Duodenal mucosa (tissue), 2 donors: ENCODE data around the gene LYAR.

Experiments
- H3K27ac ChIP-seq: one replicate; pipeline ENCODE4 v1.7.0; 2013; ENCODE audit warnings: low read depth, low read length
- H3K27me3 ChIP-seq, 2 donors: one replicate each; pipeline ENCODE4 v1.7.0; 2013; ENCODE audit warnings: low read length in 2 of 2, control low read depth in 1 of 2; ENCODE audit not compliant: insufficient read depth in 2 of 2, control insufficient read depth in 1 of 2
- H3K36me3 ChIP-seq, 2 donors: one replicate each; pipeline ENCODE4 v1.7.0; 2013; ENCODE audit warnings: low read length in 2 of 2, control low read depth in 1 of 2; ENCODE audit not compliant: insufficient read depth in 2 of 2, control insufficient read depth in 1 of 2
- H3K4me1 ChIP-seq, 2 donors: one replicate each; pipeline ENCODE4 v1.7.0; 2013; ENCODE audit warnings: low read length in 2 of 2, control low read depth in 1 of 2; ENCODE audit not compliant: insufficient read depth in 2 of 2, control insufficient read depth in 1 of 2
- H3K4me3 ChIP-seq, 2 donors: one replicate each; pipeline ENCODE4 v1.7.0; 2013; ENCODE audit warnings: low read length in 2 of 2, low read depth in 1 of 2
- H3K9ac ChIP-seq, 2 donors: one replicate each; pipeline ENCODE4 v1.7.0; 2013; ENCODE audit warnings: low read length in 2 of 2, low read depth in 1 of 2
- H3K9me3 ChIP-seq, 2 donors: one replicate each; pipeline ENCODE4 v1.7.0; 2013; ENCODE audit warnings: low read length in 2 of 2, control low read depth in 1 of 2; ENCODE audit not compliant: control insufficient read depth in 1 of 2

Gene LYAR

GRCh38 chr4:4289597-4289940 lies 385 bp downstream of the LYAR start:
- no peaks in the 10 kb centered on the region for H3K27me3 ChIP-seq
- peak overlapping the region; percentile 43 for H3K27ac ChIP-seq
- no peaks in the 10 kb centered on the region for H3K9me3 ChIP-seq
- H3K4me1 ChIP-seq, result peaks cover 28% of the 10 kb centered on the region in 2 donors
- peak overlapping the region; percentile 90 to 95 for H3K4me3 ChIP-seq
- H3K36me3 ChIP-seq, result peaks cover 0 to 20% of the 10 kb centered on the region in 2 donors
- H3K9ac ChIP-seq, result peak overlapping the region; percentile 81 to 82

- no peaks in the 10 kb centered on the region for H3K27me3 ChIP-seq
- no peak overlapping the region for H3K27ac ChIP-seq
- peak overlapping the region; percentile 90 to 95 for H3K4me3 ChIP-seq
- no peaks in the 10 kb centered on the region for H3K9me3 ChIP-seq
- H3K9ac ChIP-seq, result peak overlapping the region; percentile 81 to 82
- H3K36me3 ChIP-seq, result peaks cover 0 to 23% of the 10 kb centered on the region in 2 donors
- H3K4me1 ChIP-seq, result peaks cover 28 to 30% of the 10 kb centered on the region in 2 donors
These were observed 899 bp downstream of the LYAR start for GRCh38 chr4:4289055-4289454.

GRCh38 chr4:4288098-4288497 lies 1.9 kb downstream of the LYAR start:
- Histone ChIP-seq H3K4me3 (no peak overlapping the region), H3K9me3 (no peaks in the 10 kb centered on the region), H3K36me3 (peaks cover 0 to 23% of the 10 kb centered on the region in 2 donors), H3K27ac (no peak overlapping the region), H3K4me1 (peaks cover 28 to 30% of the 10 kb centered on the region in 2 donors), H3K9ac (no peak overlapping the region), H3K27me3 (no peaks in the 10 kb centered on the region)

GRCh38 chr4:4284827-4285618 lies 4.9 kb downstream of the LYAR start:
- H3K9me3 ChIP-seq, result no peaks in the 10 kb centered on the region
- peaks cover 9 to 40% of the 10 kb centered on the region in 2 donors for H3K36me3 ChIP-seq

GRCh38 chr4:4281787-4282186 lies 8.2 kb downstream of the LYAR start:
- H3K36me3 ChIP-seq, result peaks cover 16 to 61% of the 10 kb centered on the region in 2 donors

More at GRCh38 chr4:4284827-4285618, 4.9 kb downstream of the LYAR start:
- H3K27me3 ChIP-seq, result no peaks in the 10 kb centered on the region
- H3K4me3 ChIP-seq, result no peak overlapping the region
- peaks cover 17 to 21% of the 10 kb centered on the region in 2 donors for H3K4me1 ChIP-seq
- no peak overlapping the region for H3K9ac ChIP-seq
- H3K27ac ChIP-seq, result no peak overlapping the region

GRCh38 chr4:4277531-4277930 lies 12.4 kb downstream of the LYAR start:
- H3K36me3 ChIP-seq, result peaks cover 23 to 69% of the 10 kb centered on the region in 2 donors
- H3K4me1 ChIP-seq, result no peaks in the 10 kb centered on the region
- H3K9ac ChIP-seq, result no peak overlapping the region
- H3K27me3 ChIP-seq, result no peaks in the 10 kb centered on the region
- no peak overlapping the region for H3K27ac ChIP-seq
- no peak overlapping the region for H3K4me3 ChIP-seq
- no peaks in the 10 kb centered on the region for H3K9me3 ChIP-seq

More at GRCh38 chr4:4281787-4282186, 8.2 kb downstream of the LYAR start:
- H3K4me1 ChIP-seq, result peaks cover 5 to 9% of the 10 kb centered on the region in 2 donors
- no peak overlapping the region for H3K27ac ChIP-seq
- no peaks in the 10 kb centered on the region for H3K27me3 ChIP-seq
- H3K9me3 ChIP-seq, result no peaks in the 10 kb centered on the region
- H3K9ac ChIP-seq, result no peak overlapping the region
- H3K4me3 ChIP-seq, result no peak overlapping the region

- no peak overlapping the region for H3K9ac ChIP-seq
- no peaks in the 10 kb centered on the region for H3K27me3 ChIP-seq
- H3K4me3 ChIP-seq, result no peak overlapping the region
- peaks cover 20 to 75% of the 10 kb centered on the region in 2 donors for H3K36me3 ChIP-seq
- no peak overlapping the region for H3K27ac ChIP-seq
- no peaks in the 10 kb centered on the region for H3K9me3 ChIP-seq
- no peaks in the 10 kb centered on the region for H3K4me1 ChIP-seq
These were observed 15.7 kb downstream of the LYAR start for GRCh38 chr4:4274226-4274625.

- Histone ChIP-seq H3K9me3 (no peaks in the 10 kb centered on the region), H3K4me3 (no peak overlapping the region), H3K36me3 (peaks cover 17 to 67% of the 10 kb centered on the region in 2 donors), H3K9ac (no peak overlapping the region), H3K27me3 (no peaks in the 10 kb centered on the region), H3K27ac (no peak overlapping the region), H3K4me1 (no peaks in the 10 kb centered on the region)
These were observed 18.0 kb downstream of the LYAR start for GRCh38 chr4:4271912-4272311.

- Histone ChIP-seq H3K9ac (no peak overlapping the region), H3K36me3 (peaks cover 17 to 63% of the 10 kb centered on the region in 2 donors), H3K27me3 (no peaks in the 10 kb centered on the region), H3K4me1 (no peaks in the 10 kb centered on the region), H3K4me3 (no peak overlapping the region), H3K27ac (no peak overlapping the region), H3K9me3 (no peaks in the 10 kb centered on the region)
These were observed 19.4 kb downstream of the LYAR start for GRCh38 chr4:4270529-4270928.

GRCh38 chr4:4269856-4270255 lies 20.1 kb downstream of the LYAR start:
- Histone ChIP-seq H3K27ac (peak overlapping the region; percentile 13), H3K27me3 (no peaks in the 10 kb centered on the region), H3K9ac (no peak overlapping the region), H3K36me3 (peaks cover 17 to 57% of the 10 kb centered on the region in 2 donors), H3K4me1 (no peaks in the 10 kb centered on the region), H3K4me3 (no peak overlapping the region), H3K9me3 (no peaks in the 10 kb centered on the region)
